H9 (cell line): ENCODE data around the gene CYB5R3. TPM values are rescaled to one million over a fixed set of nuclear protein-coding genes. Genes with fewer than 3 reads are reported as not detected.
A peak's percentile ranks its signal among the peaks of the same experiment; 100 is the strongest.

ENCODE experiments used
- DNase-seq: peaks from one replicate; pipeline ENCODE4 v3.0.0-alpha.2; 2017
- H2AFZ ChIP-seq: one replicate; pipeline ENCODE4 v1.6.1; 2013; ENCODE audit warnings: mild to moderate bottlenecking, low read length, control low read depth, moderate library complexity
- H2AK5ac ChIP-seq: 2 replicates; pipeline ENCODE4 v1.6.1; 2013; ENCODE audit warnings: low read length, control low read depth, mixed read lengths; ENCODE audit not compliant: insufficient read length
- H2BK120ac ChIP-seq: one replicate; pipeline ENCODE4 v1.6.1; 2013; ENCODE audit warnings: low read depth, mild to moderate bottlenecking, low read length, control low read depth, inconsistent platforms; ENCODE audit not compliant: poor library complexity, severe bottlenecking
- H2BK12ac ChIP-seq: 2 replicates; pipeline ENCODE4 v1.6.1; 2013; ENCODE audit warnings: low read length, control low read depth, mixed read lengths, low read depth; ENCODE audit not compliant: insufficient read length
- H2BK15ac ChIP-seq: 2 replicates; pipeline ENCODE4 v1.6.1; 2013; ENCODE audit warnings: low read depth, low read length, control low read depth
- H2BK20ac ChIP-seq: one replicate; pipeline ENCODE4 v1.6.1; 2013; ENCODE audit warnings: low read depth, mild to moderate bottlenecking, low read length, control low read depth, inconsistent platforms; ENCODE audit not compliant: poor library complexity, severe bottlenecking
- H2BK5ac ChIP-seq: 2 replicates; pipeline ENCODE4 v1.6.1; 2013; ENCODE audit warnings: low read length, control low read depth, mixed read lengths; ENCODE audit not compliant: insufficient read length
- H3K14ac ChIP-seq: 2 replicates; pipeline ENCODE4 v1.6.1; 2013; ENCODE audit warnings: low read length, control low read depth; ENCODE audit not compliant: insufficient read depth
- H3K18ac ChIP-seq: 2 replicates; pipeline ENCODE4 v1.6.1; 2013; ENCODE audit warnings: low read depth, mild to moderate bottlenecking, mixed read lengths, low read length, control low read depth; ENCODE audit not compliant: insufficient read length
- H3K23ac ChIP-seq: 2 replicates; pipeline ENCODE4 v1.6.1; 2013; ENCODE audit warnings: low read length, control low read depth, mixed read lengths, low read depth; ENCODE audit not compliant: insufficient read length
- H3K23me2 ChIP-seq: 2 replicates; pipeline ENCODE4 v1.6.1; 2013; ENCODE audit warnings: low read depth, mild to moderate bottlenecking, mixed read lengths, low read length, control low read depth; ENCODE audit not compliant: insufficient read length, poor library complexity, severe bottlenecking
- H3K27ac ChIP-seq: 2 replicates; pipeline ENCODE4 v1.5.1; 2013; ENCODE audit warnings: low read length, control low read depth, mixed read lengths, low read depth; ENCODE audit not compliant: insufficient read length
- H3K27me3 ChIP-seq: 2 replicates; pipeline ENCODE4 v1.6.1; 2013; ENCODE audit warnings: low read length, control low read depth, inconsistent platforms; ENCODE audit not compliant: insufficient read depth
- H3K4ac ChIP-seq: 2 replicates; pipeline ENCODE4 v1.6.1; 2013; ENCODE audit warnings: low read depth, mild to moderate bottlenecking, control low read depth, inconsistent platforms, low read length, moderate library complexity
- H3K4me1 ChIP-seq: 2 replicates; pipeline ENCODE4 v1.6.1; 2013; ENCODE audit warnings: low read length, control low read depth, inconsistent platforms; ENCODE audit not compliant: insufficient read depth
- H3K4me2 ChIP-seq: 2 replicates; pipeline ENCODE4 v1.6.1; 2013; ENCODE audit warnings: low read length, control low read depth, mixed read lengths; ENCODE audit not compliant: insufficient read length, insufficient read depth
- H3K56ac ChIP-seq: 2 replicates; pipeline ENCODE4 v1.6.1; 2013; ENCODE audit warnings: low read depth, mild to moderate bottlenecking, mixed read lengths, low read length, control low read depth; ENCODE audit not compliant: insufficient read length
- H3K79me1 ChIP-seq: 2 replicates; pipeline ENCODE4 v1.6.1; 2013; ENCODE audit warnings: low read depth, mild to moderate bottlenecking, moderate library complexity, low read length, control low read depth, inconsistent platforms; ENCODE audit not compliant: insufficient read depth, poor library complexity, severe bottlenecking
- H3K79me2 ChIP-seq: 2 replicates; pipeline ENCODE4 v1.6.1; 2013; ENCODE audit warnings: low read length, control low read depth, inconsistent platforms; ENCODE audit not compliant: insufficient read depth
- H3K9ac ChIP-seq: 2 replicates; pipeline ENCODE4 v1.6.1; 2013; ENCODE audit warnings: low read length, control low read depth, mixed read lengths; ENCODE audit not compliant: insufficient read length; ENCODE audit errors: extremely low read depth
- H3K9me3 ChIP-seq: one replicate; pipeline ENCODE4 v1.6.1; 2013; ENCODE audit warnings: low read depth, low read length, inconsistent platforms; ENCODE audit not compliant: control insufficient read depth
- H3T11ph ChIP-seq: one replicate; pipeline ENCODE4 v1.6.1; 2013; ENCODE audit warnings: mild to moderate bottlenecking, low read length, control low read depth, inconsistent platforms
- H4K20me1 ChIP-seq: one replicate; pipeline ENCODE4 v1.6.1; 2013; ENCODE audit not compliant: control insufficient read depth, insufficient read length, insufficient read depth
- H4K5ac ChIP-seq: 2 replicates; pipeline ENCODE4 v1.6.1; 2013; ENCODE audit warnings: low read depth, mild to moderate bottlenecking, mixed read lengths, low read length, control low read depth; ENCODE audit not compliant: insufficient read length
- H4K8ac ChIP-seq: replicated peaks from 2 replicates; pipeline ENCODE4 v1.6.1; 2013; ENCODE audit warnings: low read length, control low read depth, mixed read lengths, low read depth; ENCODE audit not compliant: insufficient read length
- H4K91ac ChIP-seq: 2 replicates; pipeline ENCODE4 v1.6.1; 2013; ENCODE audit warnings: low read depth, mild to moderate bottlenecking, moderate library complexity, mixed read lengths, low read length, control low read depth; ENCODE audit not compliant: insufficient read length
- H3K27ac Mint-ChIP-seq, 3 experiments: 2 replicates in 2 of 3; 3 replicates in 1 of 3; pipeline ENCODE4 v1.8.0; 2020 to 2021; ENCODE audit warnings: mixed read lengths in 3 of 3, mild to moderate bottlenecking in 1 of 3, moderate library complexity in 1 of 3
- H3K27me3 Mint-ChIP-seq: 2 replicates; pipeline ENCODE4 v1.8.0; 2021; ENCODE audit warnings: low read depth, mild to moderate bottlenecking, moderate library complexity, mixed read lengths
- H3K36me3 Mint-ChIP-seq, 3 experiments: 2 replicates in 2 of 3; 3 replicates in 1 of 3; pipeline ENCODE4 v1.8.0; 2020 to 2021; ENCODE audit warnings: low read depth in 3 of 3, mixed read lengths in 3 of 3; ENCODE audit not compliant: insufficient read depth in 1 of 3
- H3K4me1 Mint-ChIP-seq, 2 experiments: 2 replicates each; pipeline ENCODE4 v1.8.0; 2020; ENCODE audit warnings: mixed read lengths in 2 of 2
- H3K4me3 Mint-ChIP-seq, 2 experiments: 2 replicates in 1 of 2; 3 replicates in 1 of 2; pipeline ENCODE4 v1.8.0; 2020 to 2021; ENCODE audit warnings: mild to moderate bottlenecking in 2 of 2, mixed read lengths in 2 of 2, moderate library complexity in 1 of 2
- H3K9me3 Mint-ChIP-seq, 2 experiments: 2 replicates in 1 of 2; 3 replicates in 1 of 2; pipeline ENCODE4 v1.8.0; 2020; ENCODE audit warnings: mild to moderate bottlenecking in 2 of 2, mixed read lengths in 2 of 2, moderate library complexity in 1 of 2
- CTCF ChIP-seq: fragments of 200-600 bp; sonication (generic); conservative IDR thresholded peaks from 3 replicates; pipeline ENCODE4 v1.8.0; 2021; ENCODE audit warnings: antibody characterized with exemption, mild to moderate bottlenecking
- WGBS: extraction: QIAGEN DNeasy Blood & Tissue Kit; methylation state at CpG from one replicate; pipeline ENCODE4 v1.1.7; 2013; ENCODE audit warnings: missing lambda C conversion rate, low lambda C conversion rate, mixed read lengths; ENCODE audit not compliant: insufficient read length; ENCODE audit errors: extremely low coverage; 5-methylcytosine and 5-hydroxymethylcytosine counted together
- total RNA-seq: library from RNA; stranded (reverse); gene quantifications from 2 replicates; pipeline ENCODE4 v1.2.1, GENCODE V29; 2021

The CYB5R3 gene
- total RNA-seq, 1 experiment from 2014 or later = 97.4 TPM

GRCh38 chr22:42584364-42584940 lies 64.7 kb downstream of the CYB5R3 start:
- Mint-ChIP-seq H3K9me3 (no peaks in the 10 kb centered on the region; a peak in 1 of 5 replicates), H3K4me1 (peaks cover 8 to 11% of the 10 kb centered on the region in 2 experiments), H3K27ac (0 out of 7 replicates have a peak overlapping the region, but pooled peaks of 1 of the 3 experiments have one; percentile 39), H3K27me3 (no peaks in the 10 kb centered on the region), H3K36me3 (peaks cover 38 to 74% (median 59%) of the 10 kb centered on the region in 3 experiments), H3K4me3 (peak overlapping the region in 1 of 2 experiments; percentile 43; a peak in 2 of 5 replicates)
- Histone ChIP-seq H2BK5ac (no peak overlapping the region), H3K23ac (no peak overlapping the region), H3K18ac (no peak overlapping the region), H3K79me2 (no peaks in the 10 kb centered on the region; the same call in 1 of the 2 replicates), H3K9me3 (no peaks in the 10 kb centered on the region), H4K91ac (no peak overlapping the region), H3K4me1 (no peaks in the 10 kb centered on the region), H3K4ac (no peak overlapping the region), H4K20me1 (no peaks in the 10 kb centered on the region), H3K27ac (no peak overlapping the region), H3K14ac (no peak overlapping the region), H3K4me2 (no peak overlapping the region), H2AK5ac (no peak overlapping the region), H2BK120ac (no peak overlapping the region), H4K5ac (no peak overlapping the region), H4K8ac (no peak overlapping the region), H3K9ac (no peak overlapping the region), H3K79me1 (no peaks in the 10 kb centered on the region), H2AFZ (no peak overlapping the region), H3T11ph (no peak overlapping the region), H2BK12ac (no peak overlapping the region), H3K56ac (no peak overlapping the region), H3K23me2 (no peaks in the 10 kb centered on the region), H2BK20ac (no peak overlapping the region), H3K27me3 (no peaks in the 10 kb centered on the region), H2BK15ac (no peak overlapping the region)
- no peak for DNase-seq
- TF ChIP-seq CTCF = no peak
- WGBS = no CpG with 5 or more reads among the region's 4 CpGs
